GM12874 (cell line): Measurements from ENCODE around the gene PPM1H.

ENCODE experiments used
- TF ChIP-seq, protein P1 (sequence below): IDR thresholded peaks from 2 replicates; pipeline ENCODE4 v1.5.1; 2011; ENCODE audit warnings: low read depth, mild to moderate bottlenecking, control low read depth, low read length, moderate library complexity; ENCODE audit not compliant: insufficient read depth

PPM1H gene

DNA sequence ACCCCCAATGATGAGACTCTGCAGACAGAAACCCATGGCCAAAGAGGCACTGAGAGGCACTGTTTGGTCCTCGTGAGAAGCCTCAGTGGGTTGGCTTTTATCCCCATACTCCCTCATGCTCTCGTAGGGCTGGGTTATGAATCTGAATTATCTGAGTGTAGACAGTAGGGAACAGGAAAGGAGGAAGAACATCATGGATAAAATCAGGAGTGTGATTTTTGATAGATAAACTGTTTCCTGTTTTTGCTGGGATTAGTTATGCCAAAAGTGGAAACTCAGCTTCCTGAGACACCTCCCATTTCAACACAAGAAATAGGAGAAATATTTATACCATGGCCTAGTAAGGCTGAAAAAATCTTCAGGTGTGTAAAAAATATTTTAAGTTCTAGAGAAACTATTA, 177.9 kb downstream of the PPM1H start:
- TF ChIP-seq, protein P1, sequence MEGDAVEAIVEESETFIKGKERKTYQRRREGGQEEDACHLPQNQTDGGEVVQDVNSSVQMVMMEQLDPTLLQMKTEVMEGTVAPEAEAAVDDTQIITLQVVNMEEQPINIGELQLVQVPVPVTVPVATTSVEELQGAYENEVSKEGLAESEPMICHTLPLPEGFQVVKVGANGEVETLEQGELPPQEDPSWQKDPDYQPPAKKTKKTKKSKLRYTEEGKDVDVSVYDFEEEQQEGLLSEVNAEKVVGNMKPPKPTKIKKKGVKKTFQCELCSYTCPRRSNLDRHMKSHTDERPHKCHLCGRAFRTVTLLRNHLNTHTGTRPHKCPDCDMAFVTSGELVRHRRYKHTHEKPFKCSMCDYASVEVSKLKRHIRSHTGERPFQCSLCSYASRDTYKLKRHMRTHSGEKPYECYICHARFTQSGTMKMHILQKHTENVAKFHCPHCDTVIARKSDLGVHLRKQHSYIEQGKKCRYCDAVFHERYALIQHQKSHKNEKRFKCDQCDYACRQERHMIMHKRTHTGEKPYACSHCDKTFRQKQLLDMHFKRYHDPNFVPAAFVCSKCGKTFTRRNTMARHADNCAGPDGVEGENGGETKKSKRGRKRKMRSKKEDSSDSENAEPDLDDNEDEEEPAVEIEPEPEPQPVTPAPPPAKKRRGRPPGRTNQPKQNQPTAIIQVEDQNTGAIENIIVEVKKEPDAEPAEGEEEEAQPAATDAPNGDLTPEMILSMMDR: no peak

DNA sequence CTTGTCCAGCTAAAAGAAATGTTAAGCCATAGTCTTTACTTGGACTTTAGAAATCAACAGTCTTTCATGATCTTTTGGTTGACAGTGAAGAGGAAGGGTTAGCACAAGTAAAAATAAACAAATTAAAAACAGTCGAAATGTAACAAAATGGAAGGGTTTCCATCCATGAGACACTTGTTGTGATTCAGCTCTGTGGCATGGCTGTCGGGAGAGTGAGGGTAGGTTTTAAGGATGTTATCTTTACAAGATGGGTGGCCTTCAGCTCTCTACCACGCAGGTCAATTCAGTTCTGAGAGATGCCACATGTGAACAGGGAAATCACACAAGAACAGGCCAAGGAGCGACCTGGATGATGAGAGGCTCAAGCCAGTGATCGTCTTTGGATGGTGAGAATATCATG, 180.2 kb downstream of the PPM1H start:
- TF ChIP-seq, protein P1: no peak

DNA sequence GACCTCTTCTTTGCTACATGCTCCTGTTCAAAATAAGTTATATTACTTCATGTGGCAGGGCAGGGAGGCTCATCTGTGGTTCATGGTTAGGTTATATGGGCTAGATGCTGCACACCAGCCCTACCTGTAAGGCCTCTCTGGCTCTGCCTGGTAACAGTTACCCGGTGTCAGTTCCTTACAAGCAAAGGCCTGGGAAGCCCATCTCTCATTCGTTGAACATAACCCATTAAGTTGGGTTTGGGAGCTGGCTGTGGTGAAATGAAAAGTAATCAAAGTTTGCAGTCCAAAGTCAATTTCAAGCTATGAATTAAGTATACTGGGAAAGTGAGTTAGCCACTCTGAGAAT, 183.2 kb downstream of the PPM1H start:
- TF ChIP-seq, protein P1: no peak

DNA sequence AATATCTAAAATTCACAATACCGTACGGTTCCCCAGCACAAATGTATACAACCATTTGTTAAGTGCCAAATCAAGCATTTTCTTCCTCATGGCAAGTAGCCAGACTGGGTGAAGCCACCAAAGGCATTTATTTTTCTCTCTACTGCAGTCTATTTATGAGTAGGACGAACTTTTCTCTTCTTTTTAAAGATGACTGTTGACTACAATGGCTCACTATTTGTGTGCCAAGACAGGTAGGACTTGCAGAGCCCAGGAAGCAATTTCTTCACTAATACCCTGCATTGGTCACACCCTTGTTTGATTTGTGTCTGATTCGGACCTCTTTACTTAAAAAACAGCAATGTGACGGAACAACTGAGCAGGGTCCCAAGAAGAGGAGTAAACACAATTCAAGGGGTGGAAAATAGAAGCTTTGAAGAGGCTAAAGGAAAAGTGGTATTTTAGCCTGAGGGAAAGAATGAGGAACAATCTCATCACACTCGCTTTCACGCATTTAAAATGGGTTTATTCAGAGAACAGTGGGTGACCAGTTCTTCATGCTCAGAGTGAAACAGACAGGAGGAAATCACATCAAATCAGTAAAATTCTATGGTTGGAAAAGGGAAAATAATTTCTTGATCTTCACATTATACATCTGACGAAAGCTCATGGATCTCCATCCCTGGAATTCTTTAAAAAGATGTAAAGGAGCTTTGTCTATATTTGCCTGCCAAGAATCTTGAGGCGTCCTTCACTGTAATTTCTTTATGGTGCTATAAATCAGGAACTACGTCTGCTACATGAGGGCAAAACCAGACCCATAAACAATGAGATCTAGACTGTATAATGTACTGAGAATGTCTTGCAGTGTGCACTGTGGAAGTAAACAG, 183.8 kb downstream of the PPM1H start:
- TF ChIP-seq, protein P1: no peak

DNA sequence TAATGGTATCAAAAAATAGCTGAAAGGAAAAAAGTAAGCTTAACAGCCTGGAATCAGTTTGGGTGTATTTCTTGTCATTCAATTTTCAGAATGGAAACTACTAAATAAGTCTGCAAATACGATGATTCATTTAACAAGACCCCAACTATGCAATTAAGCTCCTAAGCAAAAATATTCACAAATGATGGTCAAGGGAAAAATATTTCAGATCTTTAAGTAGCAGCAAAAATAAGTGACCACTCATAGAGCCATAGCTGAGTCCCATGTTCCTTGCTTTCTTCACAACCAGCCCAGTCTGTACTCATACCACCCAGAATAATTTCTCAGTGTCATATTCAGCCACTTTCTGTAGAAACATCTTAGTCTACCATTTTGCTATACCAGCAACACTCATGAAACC, 185.4 kb downstream of the PPM1H start:
- TF ChIP-seq, protein P1: no peak

DNA sequence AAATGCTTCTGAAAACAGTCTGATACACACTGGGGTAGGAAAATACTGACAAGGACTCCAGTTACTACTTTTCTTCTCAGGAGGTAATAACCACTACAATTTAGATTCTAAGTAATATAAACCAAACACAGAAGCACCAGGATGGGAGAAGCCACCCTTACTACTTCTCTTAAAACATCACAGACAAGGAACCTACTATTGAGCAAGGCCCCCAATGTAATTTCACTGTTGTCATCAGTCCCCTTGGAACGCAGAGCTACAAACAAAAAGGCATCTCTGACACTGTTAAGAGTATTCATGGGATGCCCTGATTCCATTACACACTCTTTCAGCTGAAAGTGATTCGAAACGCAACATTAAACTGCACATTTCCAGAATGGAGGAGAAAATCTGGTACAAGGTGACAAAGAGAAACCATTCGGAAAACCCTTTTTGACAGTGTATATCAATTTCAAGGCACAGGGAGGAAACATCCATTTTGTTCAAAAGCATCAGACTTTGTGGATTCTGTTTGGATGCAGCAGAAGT, 185.9 kb downstream of the PPM1H start:
- TF ChIP-seq, protein P1: no peak

DNA sequence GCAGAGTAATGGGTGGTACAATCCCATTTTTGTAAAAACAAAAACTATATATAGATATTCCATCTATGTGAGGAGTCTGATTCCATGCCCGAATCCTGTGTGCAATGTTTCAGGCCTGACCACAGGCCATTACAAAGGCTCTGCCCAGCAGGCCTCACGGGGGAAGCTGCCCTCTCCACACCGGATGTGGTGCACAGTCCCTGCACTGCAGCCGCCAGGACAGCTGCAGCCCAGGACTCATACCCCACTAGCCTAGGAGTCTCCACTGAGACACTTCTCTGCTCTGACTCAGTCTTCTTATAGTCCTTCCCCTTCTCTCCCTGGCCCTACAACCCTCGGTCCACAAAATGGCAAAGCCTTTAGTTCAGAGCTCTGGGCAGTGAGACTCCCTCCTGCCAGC, 190.4 kb downstream of the PPM1H start:
- TF ChIP-seq, protein P1: no peak
